Neural cell (in vitro differentiated cells): ENCODE measurements around the gene ANKRD55. TPM values are rescaled to one million over a fixed set of nuclear protein-coding genes. Genes with fewer than 3 reads are reported as not detected.

Experiments used
- H2AFZ ChIP-seq: fragments of 200-600, 300-800 bp; sonication (generic), shearing (Covaris generic); 2 replicates; pipeline ENCODE4 v1.6.0; 2014; ENCODE audit warnings: low read depth, mild to moderate bottlenecking, antibody characterized with exemption, low read length, moderate library complexity
- H3F3A ChIP-seq: fragments of 200-600 bp; shearing (Covaris generic); 2 replicates; pipeline ENCODE4 v1.6.1; 2016; ENCODE audit warnings: mild to moderate bottlenecking, moderate library complexity, mixed read lengths, antibody characterized with exemption, low read length; ENCODE audit not compliant: insufficient read depth, poor library complexity, severe bottlenecking
- H3K27ac ChIP-seq: fragments of 200-600, 300-800 bp; sonication (generic), shearing (Covaris generic); 2 replicates; pipeline ENCODE4 v1.5.1; 2014; ENCODE audit warnings: mild to moderate bottlenecking, low read length, moderate library complexity
- H3K27me3 ChIP-seq: fragments of 300-800, 200-600 bp; sonication (generic), shearing (Covaris generic); 2 replicates; pipeline ENCODE4 v1.6.0; 2014; ENCODE audit warnings: mild to moderate bottlenecking, low read depth, low read length, moderate library complexity; ENCODE audit not compliant: insufficient read depth
- H3K36me3 ChIP-seq: fragments of 300-800, 200-600 bp; sonication (generic), shearing (Covaris generic); 2 replicates; pipeline ENCODE4 v1.5.1; 2014; ENCODE audit warnings: mild to moderate bottlenecking, antibody characterized with exemption, low read length, moderate library complexity; ENCODE audit not compliant: insufficient read depth
- H3K4me2 ChIP-seq: fragments of 300-800, 200-600 bp; sonication (generic), shearing (Covaris generic); 2 replicates; pipeline ENCODE4 v1.6.0; 2014; ENCODE audit warnings: mild to moderate bottlenecking, low read length
- H3K4me3 ChIP-seq: fragments of 300-800, 200-600 bp; sonication (generic), shearing (Covaris generic); 2 replicates; pipeline ENCODE4 v1.5.1; 2014; ENCODE audit warnings: mild to moderate bottlenecking, low read length, moderate library complexity
- H3K79me2 ChIP-seq: fragments of 200-600 bp; shearing (Covaris generic); replicated peaks from 2 replicates; pipeline ENCODE4 v1.6.0; 2014; ENCODE audit warnings: mild to moderate bottlenecking, low read length, moderate library complexity; ENCODE audit not compliant: insufficient read depth
- H3K9ac ChIP-seq: fragments of 300-800, 200-600 bp; sonication (generic), shearing (Covaris generic); 2 replicates; pipeline ENCODE4 v1.6.1; 2016; ENCODE audit warnings: mild to moderate bottlenecking, low read length, mixed read lengths
- H3K9me2 ChIP-seq: fragments of 200-600 bp; shearing (Covaris generic); 2 replicates; pipeline ENCODE4 v1.6.1; 2016; ENCODE audit warnings: mild to moderate bottlenecking, low read length, mixed read lengths; ENCODE audit not compliant: insufficient read depth
- H3K9me3 ChIP-seq: fragments of 200-600, 300-800 bp; sonication (generic), shearing (Covaris generic); 2 replicates; pipeline ENCODE4 v1.6.1; 2016; ENCODE audit warnings: mild to moderate bottlenecking, mixed run types, low read length, moderate library complexity, mixed read lengths
- H4K20me1 ChIP-seq: fragments of 200-600 bp; shearing (Covaris generic); 2 replicates; pipeline ENCODE4 v1.6.1; 2016; ENCODE audit warnings: mild to moderate bottlenecking, mixed run types; ENCODE audit not compliant: insufficient read depth
- CTCF ChIP-seq: fragments of 450-650 bp; IDR thresholded peaks from 2 replicates; pipeline ENCODE4 v1.5.1; 2014; ENCODE audit warnings: antibody characterized with exemption, mild to moderate bottlenecking, moderate library complexity; ENCODE audit not compliant: poor library complexity, severe bottlenecking
- EP300 ChIP-seq: fragments of 450-650 bp; conservative IDR thresholded peaks from 2 replicates; pipeline ENCODE4 v1.6.1; 2014; ENCODE audit warnings: antibody characterized with exemption, mild to moderate bottlenecking, moderate library complexity; ENCODE audit not compliant: poor library complexity, severe bottlenecking
- EZH2 ChIP-seq: fragments of 200-600, 300-800 bp; shearing (Covaris generic), sonication (generic); IDR thresholded peaks from 2 replicates; pipeline ENCODE4 v1.6.1; 2014; ENCODE audit warnings: antibody characterized with exemption, low read length, borderline replicate concordance, mild to moderate bottlenecking; ENCODE audit not compliant: insufficient read depth, poor library complexity, severe bottlenecking
- MXI1 ChIP-seq: fragments of 450-650 bp; conservative IDR thresholded peaks from 2 replicates; pipeline ENCODE4 v1.6.1; 2014; ENCODE audit warnings: antibody characterized with exemption, mild to moderate bottlenecking; ENCODE audit not compliant: poor library complexity, severe bottlenecking
- POLR2AphosphoS5 ChIP-seq: IDR thresholded peaks from 2 replicates; pipeline ENCODE4 v1.6.1; 2012
- RAD21 ChIP-seq: fragments of 450-650 bp; conservative IDR thresholded peaks from 2 replicates; pipeline ENCODE4 v1.6.1; 2014; ENCODE audit warnings: antibody characterized with exemption, mild to moderate bottlenecking, moderate library complexity
- REST ChIP-seq: IDR thresholded peaks from 2 replicates; pipeline ENCODE4 v1.6.1; 2012; ENCODE audit warnings: borderline replicate concordance
- SMC3 ChIP-seq: fragments of 450-650 bp; conservative IDR thresholded peaks from 2 replicates; pipeline ENCODE4 v1.6.1; 2014; ENCODE audit warnings: antibody characterized with exemption, mild to moderate bottlenecking, moderate library complexity; ENCODE audit not compliant: poor library complexity
- TAF1 ChIP-seq: IDR thresholded peaks from 2 replicates; pipeline ENCODE4 v1.6.1; 2012; ENCODE audit warnings: low read depth
- polyA plus RNA-seq: library from polyadenylated mRNA; depleted of rRNA; stranded (reverse); fragments of >200 nt; gene quantifications from 2 replicates; pipeline ENCODE4 v1.2.3, GENCODE V29; 2014

Gene ANKRD55
- polyA plus RNA-seq, 1 donor from 2014 or later = 49.8 TPM

DNA sequence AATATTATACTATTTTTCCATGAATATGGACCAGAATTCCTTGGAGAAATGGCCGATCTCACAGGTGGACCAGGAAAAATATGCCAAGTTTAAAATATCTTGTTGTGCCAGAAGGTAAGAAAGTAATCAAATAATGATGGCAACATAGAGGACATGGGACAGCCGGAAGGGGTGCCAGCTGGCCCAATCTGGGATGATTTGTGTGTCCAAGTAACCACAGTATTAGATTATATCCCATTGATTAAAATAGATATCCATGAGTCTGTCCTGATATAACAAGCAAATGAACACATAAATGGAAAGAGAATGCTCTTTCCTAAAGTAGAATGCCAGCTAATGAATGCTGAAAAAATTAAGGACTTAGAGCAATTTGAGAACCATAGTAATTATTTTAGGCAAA lies 39.6 kb upstream of the ANKRD55 start:
- Histone ChIP-seq H3K27ac (no peak overlapping the region), H3K27me3 (no peaks in the 10 kb centered on the region), H3K4me3 (no peak overlapping the region), H3K9ac (no peak overlapping the region), H3K79me2 (no peaks in the 10 kb centered on the region), H3K9me3 (no peaks in the 10 kb centered on the region), H3K9me2 (no peaks in the 10 kb centered on the region), H4K20me1 (no peaks in the 10 kb centered on the region), H3K4me2 (no peak overlapping the region), H3F3A (no peaks in the 10 kb centered on the region), H3K36me3 (no peaks in the 10 kb centered on the region), H2AFZ (no peak overlapping the region)
- TF ChIP-seq EZH2 (no peak), CTCF (no peak), RAD21 (no peak), POLR2AphosphoS5 (no peak), TAF1 (no peak), MXI1 (no peak), REST (no peak), SMC3 (no peak), EP300 (no peak)

- no peaks in the 10 kb centered on the region for H3K79me2 ChIP-seq
- TF ChIP-seq REST (no peak), SMC3 (peak; percentile 100), RAD21 (peak; percentile 100), TAF1 (no peak), CTCF (peak; percentile 97)
- no peaks in the 10 kb centered on the region for H3K9me2 ChIP-seq
- H3K4me2 ChIP-seq = no peak overlapping the region
- no peaks in the 10 kb centered on the region for H3K9me3 ChIP-seq
- H4K20me1 ChIP-seq = no peaks in the 10 kb centered on the region
- no peaks in the 10 kb centered on the region for H3F3A ChIP-seq
- H2AFZ ChIP-seq = no peak overlapping the region
- H3K27me3 ChIP-seq = no peaks in the 10 kb centered on the region
- no peaks in the 10 kb centered on the region for H3K36me3 ChIP-seq
- H3K4me3 ChIP-seq = no peak overlapping the region
- no peak overlapping the region for H3K9ac ChIP-seq
- no peak overlapping the region for H3K27ac ChIP-seq
Measured at GRCh38 chr5:56270568-56271392, 37.6 kb upstream of the ANKRD55 start.
